NCI-H1436 treated with DMSO at 0.1 percent for 48 hours (cell line): Measurements from ENCODE around the gene IPO13.

Source experiments
- DNase-seq: peaks from one replicate; lab custom pipeline; 2025; lab: John Stamatoyannopoulos, UW

IPO13 gene

GRCh38 chr1:43931711-43932660 lies 14.8 kb upstream of the IPO13 start:
- no peak for DNase-seq

DNA sequence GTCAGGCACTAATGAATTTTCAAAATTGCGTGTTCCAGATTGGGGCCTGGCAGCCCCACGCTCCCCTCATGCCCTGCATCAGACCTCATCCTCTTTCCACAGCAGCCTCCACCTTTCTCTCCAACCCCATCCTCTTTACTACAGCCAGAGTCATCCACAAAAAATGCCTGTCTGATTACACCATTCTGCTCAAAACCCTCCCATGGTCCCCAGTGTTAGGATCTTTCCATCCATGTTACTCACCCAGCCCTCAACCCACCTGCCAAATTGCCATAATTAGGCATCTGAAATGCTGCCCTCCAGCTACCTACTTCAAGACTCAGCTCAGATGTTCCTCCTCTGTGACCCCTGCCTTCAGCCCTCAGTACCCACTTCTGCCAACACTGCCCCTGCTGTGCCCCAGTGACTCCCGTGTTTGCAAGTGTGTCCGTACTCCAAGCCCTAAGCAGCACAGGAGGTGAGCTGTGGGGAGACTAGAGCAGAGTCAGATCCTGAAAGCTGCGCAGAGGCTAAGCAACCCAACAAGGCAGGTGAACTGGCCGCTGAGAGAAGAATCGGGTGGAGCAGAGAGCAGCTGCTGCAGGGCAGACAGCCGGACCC lies 13.9 kb upstream of the IPO13 start:
- no peak for DNase-seq

DNA sequence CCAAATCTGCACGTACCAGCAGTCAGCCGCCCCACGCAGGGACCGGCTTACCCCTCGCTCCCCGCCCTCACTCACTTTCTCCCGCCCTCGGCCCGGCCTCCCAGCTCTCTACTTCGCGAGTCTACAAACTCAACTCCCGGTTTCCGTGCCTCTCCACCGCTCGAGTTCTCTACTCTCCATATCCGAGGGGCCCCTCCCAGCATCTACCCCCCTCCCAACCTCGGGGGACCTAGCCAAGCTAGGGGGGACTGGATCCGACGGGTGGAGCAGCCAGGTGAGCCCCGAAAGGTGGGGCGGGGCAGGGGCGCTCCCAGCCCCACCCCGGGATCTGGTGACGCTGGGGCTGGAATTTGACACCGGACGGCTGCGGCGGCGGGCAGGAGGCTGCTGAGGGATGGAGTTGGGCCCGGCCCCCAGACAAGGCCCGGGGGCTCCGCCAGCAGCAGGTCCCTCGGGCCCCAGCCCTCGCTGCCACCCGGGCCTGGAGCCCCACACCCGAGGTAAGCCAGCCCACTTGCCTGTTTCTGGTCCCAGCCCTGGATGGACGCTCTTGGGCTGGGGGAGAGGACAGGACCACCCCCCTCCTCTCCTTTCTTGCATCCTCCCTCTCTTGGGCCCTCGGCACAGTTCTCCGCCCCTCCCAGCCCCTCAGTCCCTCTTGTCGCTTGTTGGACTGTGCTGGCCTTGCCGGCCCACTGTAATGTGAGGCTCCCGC lies 13.2 kb upstream of the IPO13 start, which contains the start of gene ARTN:
ARTN (plus strand) TSS at position 416 of the 715 bp plus-strand sequence. CDS start 1,856 bp downstream, outside the sequence.
- no peak for DNase-seq

DNA sequence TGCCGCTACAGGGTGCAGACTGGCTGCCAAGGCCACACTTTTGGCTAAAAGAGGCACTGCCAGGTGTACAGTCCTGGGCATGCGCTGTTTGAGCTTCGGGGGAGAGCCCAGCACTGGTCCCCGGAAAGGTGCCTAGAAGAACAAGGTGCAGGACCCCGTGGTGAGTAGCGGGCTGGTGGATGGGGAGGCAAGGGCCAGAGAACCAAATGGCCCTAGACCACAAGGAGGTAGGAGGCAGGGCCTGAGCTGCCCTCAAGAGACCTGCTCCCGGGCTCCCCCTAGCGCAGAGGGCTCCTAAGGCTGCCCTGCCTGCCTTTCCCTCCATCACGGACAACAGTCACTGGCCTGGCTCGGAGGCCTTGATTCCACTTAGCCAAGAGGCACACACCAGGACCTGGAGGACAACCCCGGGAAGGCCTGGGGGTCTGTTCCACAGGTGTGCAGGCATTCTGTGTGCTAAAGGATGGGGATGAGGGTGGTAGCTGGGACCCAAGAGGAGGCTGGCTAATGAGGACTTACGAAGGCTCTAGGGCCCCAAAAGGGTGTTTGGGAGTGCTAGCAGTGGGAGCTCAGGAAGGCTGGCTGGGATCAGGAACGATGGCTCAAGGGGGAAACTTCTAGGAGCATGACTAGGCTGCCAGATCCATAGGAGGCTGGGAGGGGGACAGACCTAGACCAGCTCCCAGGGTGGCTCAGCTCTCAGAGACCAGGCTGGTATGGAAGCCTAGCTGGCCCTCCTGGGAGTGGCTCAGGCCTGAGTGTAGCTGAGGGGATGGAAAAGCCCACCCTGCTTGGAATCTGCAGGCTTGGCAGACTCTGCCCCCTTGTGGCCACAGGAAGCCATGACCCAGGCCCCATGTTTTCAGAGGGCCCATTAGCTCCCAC lies 12.4 kb upstream of the IPO13 start:
- no peak for DNase-seq

DNA sequence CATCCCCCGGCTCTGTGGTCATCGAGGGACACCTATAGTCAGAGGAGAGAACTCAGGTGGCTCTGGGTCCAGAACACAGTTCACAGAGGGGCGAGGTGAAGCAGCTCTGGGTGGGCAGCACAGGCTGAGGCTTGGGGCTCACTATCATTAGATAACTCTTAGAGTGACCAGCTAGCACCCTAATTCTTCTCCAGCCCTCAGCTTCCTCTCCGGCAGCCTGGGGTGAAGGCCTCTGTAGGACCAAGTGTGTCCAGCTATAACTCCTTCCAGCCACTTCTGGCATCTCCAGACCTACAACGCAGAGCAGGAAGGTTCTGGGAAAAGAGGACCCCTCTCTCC lies 11.8 kb upstream of the IPO13 start:
- no peak for DNase-seq

DNA sequence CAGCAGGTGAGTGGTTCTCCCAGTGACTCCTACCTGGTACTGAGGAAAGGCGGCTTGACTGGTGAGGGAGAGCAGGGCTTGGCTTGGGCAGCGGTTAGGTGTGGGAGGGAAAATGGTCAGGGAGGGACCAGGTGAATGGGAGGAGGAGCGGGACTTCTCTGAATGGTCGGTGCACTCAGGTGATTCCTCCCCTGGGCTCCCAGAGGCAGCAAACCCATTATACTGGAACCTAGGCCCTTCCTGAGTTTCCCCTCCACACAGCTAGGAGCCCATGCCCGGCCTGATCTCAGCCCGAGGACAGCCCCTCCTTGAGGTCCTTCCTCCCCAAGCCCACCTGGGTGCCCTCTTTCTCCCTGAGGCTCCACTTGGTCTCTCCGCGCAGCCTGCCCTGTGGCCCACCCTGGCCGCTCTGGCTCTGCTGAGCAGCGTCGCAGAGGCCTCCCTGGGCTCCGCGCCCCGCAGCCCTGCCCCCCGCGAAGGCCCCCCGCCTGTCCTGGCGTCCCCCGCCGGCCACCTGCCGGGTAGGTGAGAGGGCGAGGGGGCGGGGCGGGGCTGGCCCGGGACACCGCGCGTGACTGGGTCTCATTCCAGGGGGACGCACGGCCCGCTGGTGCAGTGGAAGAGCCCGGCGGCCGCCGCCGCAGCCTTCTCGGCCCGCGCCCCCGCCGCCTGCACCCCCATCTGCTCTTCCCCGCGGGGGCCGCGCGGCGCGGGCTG lies 10.9 kb upstream of the IPO13 start:
- no peak for DNase-seq

GRCh38 chr1:43936431-43937151 lies 10.2 kb upstream of the IPO13 start:
- no peak for DNase-seq

- no peak for DNase-seq
Observed at GRCh38 chr1:43937179-43937865, 9.4 kb upstream of the IPO13 start.

DNA sequence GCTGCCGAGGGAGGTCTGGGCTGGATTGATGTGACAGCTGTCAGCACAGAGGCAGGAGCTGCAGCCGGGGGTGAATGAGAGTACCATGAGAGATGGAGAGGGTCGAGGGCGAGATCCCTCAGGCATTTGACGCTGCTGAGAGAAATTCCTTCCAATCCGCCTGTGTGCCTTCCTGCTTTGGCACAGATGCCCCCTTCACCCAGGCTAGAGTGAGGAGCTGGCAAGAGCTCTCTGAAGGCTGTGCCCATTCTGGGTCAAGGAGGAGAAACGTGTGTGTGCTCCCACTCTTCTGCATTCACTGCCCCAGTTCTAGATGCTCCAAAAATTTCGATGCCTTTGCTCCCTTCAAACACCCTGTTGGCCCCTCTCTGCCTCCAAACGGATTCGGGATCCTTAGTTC lies 8.4 kb upstream of the IPO13 start:
- DNase-seq = no peak

DNA sequence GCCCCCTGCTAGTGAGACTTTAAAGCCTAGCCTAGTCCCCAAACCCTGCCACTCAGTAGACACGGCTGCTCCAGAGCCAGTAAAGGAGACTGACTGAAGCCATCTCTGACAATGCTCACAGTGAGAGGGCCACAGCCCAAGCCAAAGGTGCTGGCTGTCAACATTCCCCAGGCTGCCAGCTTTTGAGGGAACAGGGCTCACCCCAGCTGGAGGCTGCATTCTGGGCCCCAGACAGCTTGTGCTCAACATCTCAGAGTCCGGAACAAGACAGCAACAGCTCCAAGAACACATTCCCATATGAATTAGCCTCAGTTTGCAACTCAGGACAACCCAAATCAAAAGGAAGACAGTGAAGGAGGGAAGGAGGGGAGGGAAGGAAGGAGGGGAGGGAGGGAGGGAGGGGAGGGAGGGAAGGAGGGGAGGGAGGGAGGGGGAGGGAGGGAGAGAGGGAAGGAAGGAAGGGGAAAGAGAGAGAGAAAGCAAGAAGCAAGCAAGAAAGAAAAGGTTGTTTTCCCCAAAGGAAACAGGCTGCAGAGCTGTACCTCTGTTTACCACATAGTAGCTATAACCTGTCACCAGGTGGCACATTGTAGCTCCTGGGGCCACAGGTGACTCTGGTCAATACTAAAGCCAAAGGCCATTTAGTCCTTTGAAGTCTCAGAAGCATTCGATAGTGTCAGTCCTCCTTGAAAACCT lies 7.7 kb upstream of the IPO13 start:
- no peak for DNase-seq

DNA sequence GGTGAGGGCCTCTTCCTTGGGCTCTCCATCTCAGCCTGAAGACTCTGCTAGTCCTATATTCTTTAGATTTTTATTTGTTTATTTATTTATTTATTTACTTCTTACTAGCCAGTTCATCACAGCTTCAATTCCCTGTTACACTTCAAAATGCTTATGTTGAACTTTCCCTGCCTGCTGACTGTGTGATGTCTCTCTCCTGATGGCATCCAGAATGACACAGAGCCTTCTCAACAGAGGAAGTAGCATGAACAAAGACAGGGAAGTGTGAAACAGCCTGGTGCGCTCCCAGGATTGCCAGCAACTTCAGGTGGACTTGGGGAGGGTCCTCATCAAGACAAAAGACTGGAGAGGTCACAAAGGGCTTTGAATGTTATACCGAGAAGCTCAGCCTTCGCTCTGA lies 4.3 kb upstream of the IPO13 start:
- no peak for DNase-seq

- DNase-seq = no peak
Observed at GRCh38 chr1:43944860-43945259, 1.9 kb upstream of the IPO13 start.

GRCh38 chr1:43945674-43946235 lies 995 bp upstream of the IPO13 start:
- no peak for DNase-seq

- no peak for DNase-seq
Observed at GRCh38 chr1:43947061-43947873, 517 bp downstream of the IPO13 start.

- DNase-seq = no peak
Observed at GRCh38 chr1:43947874-43948437, 1.2 kb downstream of the IPO13 start.

GRCh38 chr1:43949678-43950077 lies 2.9 kb downstream of the IPO13 start:
- no peak for DNase-seq
